H1 (cell line): ENCODE measurements around the gene FGF1. TPM values are rescaled to one million over a fixed set of nuclear protein-coding genes. Genes with fewer than 3 reads are reported as not detected.
A peak's percentile ranks its signal among the peaks of the same experiment; 100 is the strongest.

Experiments used
- CTCF ChIA-PET: fragments of 300-600 bp; sonication (Branson Sonifier 250); formaldehyde crosslinking; loops from one replicate; lab custom pipeline; 2021; ENCODE audit not compliant: partially characterized antibody; lab: Charles Lee
- POLR2A ChIA-PET: fragments of 300-600 bp; sonication (Branson Sonifier 250); formaldehyde crosslinking; loops from one replicate; lab custom pipeline; 2021; ENCODE audit warnings: inconsistent platforms; ENCODE audit not compliant: partially characterized antibody; lab: Charles Lee
- DNase-seq, 2 experiments: peaks; one replicate each; pipeline versions ENCODE4 v3.0.0 to v3.0.0-alpha.2; 2010 to 2022; ENCODE audit warnings: low spot score in 2 of 2, low read depth in 1 of 2, mixed read lengths in 1 of 2
- FAIRE-seq: peaks from 2 replicates; lab custom pipeline; 2011; peaks lifted over from hg19 to GRCh38; lab: Jason Lieb, UNC
- H2AFZ ChIP-seq: 2 replicates; pipeline ENCODE4 v1.8.1; 2012; ENCODE audit warnings: low read length, inconsistent platforms
- H2AK5ac ChIP-seq: 2 replicates; pipeline ENCODE4 v1.6.1; 2013; ENCODE audit warnings: low read depth, low read length
- H2BK120ac ChIP-seq: replicated peaks from 2 replicates; pipeline ENCODE3; 2013; ENCODE audit warnings: low read depth, low read length, inconsistent platforms
- H2BK12ac ChIP-seq: 2 replicates; pipeline ENCODE4 v1.6.1; 2013; ENCODE audit warnings: low read depth, low read length
- H2BK15ac ChIP-seq: 2 replicates; pipeline ENCODE4 v1.6.1; 2013; ENCODE audit warnings: low read length
- H2BK20ac ChIP-seq: 2 replicates; pipeline ENCODE4 v1.6.1; 2013; ENCODE audit warnings: low read length
- H2BK5ac ChIP-seq: 2 replicates; pipeline ENCODE4 v1.6.1; 2013; ENCODE audit warnings: low read depth, low read length
- H3K14ac ChIP-seq: 2 replicates; pipeline ENCODE4 v1.6.1; 2013; ENCODE audit warnings: inconsistent platforms; ENCODE audit not compliant: insufficient read length
- H3K18ac ChIP-seq: 2 replicates; pipeline ENCODE4 v1.6.1; 2013; ENCODE audit warnings: low read length; ENCODE audit errors: extremely low read depth
- H3K23ac ChIP-seq: 2 replicates; pipeline ENCODE4 v1.6.1; 2013; ENCODE audit warnings: inconsistent platforms; ENCODE audit not compliant: insufficient read length
- H3K23me2 ChIP-seq: 2 replicates; pipeline ENCODE4 v1.6.1; 2013; ENCODE audit warnings: low read depth, low read length
- H3K27ac ChIP-seq: 2 replicates; pipeline ENCODE4 v1.6.1; 2011; ENCODE audit warnings: low read depth, low read length, inconsistent platforms
- H3K27me3 ChIP-seq, 4 experiments: replicated peaks in 1 of 4; 1 replicate in 1 of 4; 2 replicates in 3 of 4; pipeline versions ENCODE4 v1.6.1 to v1.8.1; 2011 to 2013; ENCODE audit warnings: low read length in 3 of 4, mild to moderate bottlenecking in 3 of 4, inconsistent platforms in 2 of 4, mixed read lengths in 2 of 4, moderate library complexity in 1 of 4; ENCODE audit not compliant: control insufficient read depth in 3 of 4, insufficient read depth in 3 of 4; ENCODE audit errors: extremely low read depth in 1 of 4
- H3K36me3 ChIP-seq, 4 experiments: 2 replicates each; pipeline versions ENCODE4 v1.6.1 to v1.8.1; 2011 to 2013; ENCODE audit warnings: mild to moderate bottlenecking in 4 of 4, low read length in 3 of 4, moderate library complexity in 2 of 4, control low read depth in 1 of 4, inconsistent platforms in 1 of 4; ENCODE audit not compliant: insufficient read depth in 4 of 4, control insufficient read depth in 2 of 4
- H3K4ac ChIP-seq: replicated peaks from 2 replicates; pipeline ENCODE3; 2013; ENCODE audit warnings: low read length, low read depth, mixed read lengths, inconsistent platforms; ENCODE audit not compliant: insufficient read length
- H3K4me1 ChIP-seq, 4 experiments: replicated peaks in 1 of 4; 1 replicate in 1 of 4; 2 replicates in 3 of 4; pipeline versions ENCODE4 v1.6.1 to v1.8.1; 2011 to 2013; ENCODE audit warnings: low read length in 3 of 4, inconsistent platforms in 2 of 4, mixed read lengths in 1 of 4; ENCODE audit not compliant: insufficient read depth in 4 of 4, control insufficient read depth in 3 of 4
- H3K4me2 ChIP-seq, 2 experiments: 2 replicates each; pipeline versions ENCODE4 v1.6.1 to v1.8.1; 2011 to 2013; ENCODE audit warnings: low read depth in 2 of 2, low read length in 2 of 2, control low read depth in 1 of 2, inconsistent platforms in 1 of 2, mild to moderate bottlenecking in 1 of 2; ENCODE audit not compliant: insufficient read depth in 1 of 2
- H3K4me3 ChIP-seq, 4 experiments: fragments of 200-600, 300-600 bp in 1 of 4; sonication (generic), shearing (Covaris generic), sonication (Bioruptor Twin) in 1 of 4; 2 replicates each; pipeline versions ENCODE4 v1.5.1 to v1.8.1; 2011 to 2016; ENCODE audit warnings: low read length in 4 of 4, low read depth in 3 of 4, control low read depth in 2 of 4, inconsistent platforms in 2 of 4, mild to moderate bottlenecking in 2 of 4, mixed read lengths in 1 of 4, moderate library complexity in 1 of 4; ENCODE audit not compliant: insufficient read depth in 2 of 4; ENCODE audit errors: extremely low read depth in 1 of 4
- H3K56ac ChIP-seq: replicated peaks from 2 replicates; pipeline ENCODE3; 2013; ENCODE audit warnings: low read depth, mild to moderate bottlenecking, mixed read lengths, low read length, inconsistent platforms; ENCODE audit not compliant: insufficient read length
- H3K79me1 ChIP-seq: 2 replicates; pipeline ENCODE4 v1.6.1; 2013; ENCODE audit warnings: low read depth, low read length, control low read depth
- H3K79me2 ChIP-seq, 2 experiments: 2 replicates each; pipeline versions ENCODE4 v1.6.1 to v1.8.1; 2012 to 2013; ENCODE audit warnings: low read length in 2 of 2, mild to moderate bottlenecking in 2 of 2, inconsistent platforms in 1 of 2; ENCODE audit not compliant: insufficient read depth in 2 of 2, control insufficient read depth in 1 of 2
- H3K9ac ChIP-seq, 4 experiments: replicated peaks in 1 of 4; 1 replicate in 1 of 4; 2 replicates in 3 of 4; pipeline versions ENCODE4 v1.6.1 to v1.8.1; 2011 to 2013; ENCODE audit warnings: low read depth in 3 of 4, low read length in 3 of 4, control low read depth in 2 of 4, mild to moderate bottlenecking in 2 of 4, moderate library complexity in 2 of 4, inconsistent platforms in 1 of 4; ENCODE audit errors: extremely low read depth in 1 of 4
- H3K9me3 ChIP-seq, 2 experiments: 2 replicates each; pipeline versions ENCODE4 v1.6.1 to v1.8.1; 2012 to 2013; ENCODE audit warnings: mild to moderate bottlenecking in 2 of 2, moderate library complexity in 2 of 2, control low read depth in 1 of 2, inconsistent platforms in 1 of 2, low read depth in 1 of 2, low read length in 1 of 2, mixed read lengths in 1 of 2; ENCODE audit not compliant: insufficient read depth in 2 of 2
- H4K20me1 ChIP-seq, 2 experiments: replicated peaks in 1 of 2; 2 replicates each; pipeline versions ENCODE3 to v1.8.1; 2011 to 2013; ENCODE audit warnings: inconsistent platforms in 2 of 2, low read length in 2 of 2, mild to moderate bottlenecking in 1 of 2; ENCODE audit not compliant: insufficient read depth in 2 of 2, control insufficient read depth in 1 of 2
- H4K5ac ChIP-seq: 2 replicates; pipeline ENCODE4 v1.6.1; 2013; ENCODE audit warnings: low read length, low read depth, mixed read lengths, inconsistent platforms; ENCODE audit not compliant: insufficient read length
- H4K8ac ChIP-seq: 2 replicates; pipeline ENCODE4 v1.8.0; 2013; ENCODE audit warnings: mild to moderate bottlenecking, moderate library complexity, low read length, inconsistent platforms; ENCODE audit not compliant: insufficient read depth; ENCODE audit errors: extremely low read depth
- H4K91ac ChIP-seq: replicated peaks from 2 replicates; pipeline ENCODE3; 2013; ENCODE audit warnings: low read length, mixed read lengths, inconsistent platforms; ENCODE audit not compliant: insufficient read length
- ATF2 ChIP-seq: IDR thresholded peaks from 2 replicates; pipeline ENCODE4 v1.6.1; 2012; ENCODE audit warnings: low read length, inconsistent platforms
- ATF3 ChIP-seq: IDR thresholded peaks from 2 replicates; pipeline ENCODE4 v1.6.1; 2011; ENCODE audit warnings: low read depth, mild to moderate bottlenecking, low read length; ENCODE audit not compliant: insufficient read depth
- CBX8 ChIP-seq: fragments of 300-800, 300-1000 bp; sonication (generic); IDR thresholded peaks from 2 replicates; pipeline ENCODE4 v1.7.1; 2016; ENCODE audit warnings: low read depth, low read length, borderline replicate concordance
- CHD2 ChIP-seq: IDR thresholded peaks from 2 replicates; pipeline ENCODE4 v1.6.1; 2012; ENCODE audit warnings: low read length, improper control_type of control experiment
- CTCF ChIP-seq, 3 experiments: IDR thresholded peaks; 1 replicate in 2 of 3; 2 replicates in 1 of 3; pipeline versions ENCODE4 v1.5.1 to v1.6.1; 2011; ENCODE audit warnings: low read length in 3 of 3, mild to moderate bottlenecking in 3 of 3, inconsistent platforms in 2 of 3, low read depth in 1 of 3, moderate library complexity in 1 of 3; ENCODE audit not compliant: insufficient read depth in 1 of 3; ENCODE audit errors: control extremely low read depth in 1 of 3
- RFX5 ChIP-seq: IDR thresholded peaks from 2 replicates; pipeline ENCODE4 v1.6.1; 2011; ENCODE audit warnings: low read depth, low read length, improper control_type of control experiment, borderline replicate concordance
- TAF1 ChIP-seq: IDR thresholded peaks from 2 replicates; pipeline ENCODE4 v1.6.1; 2011; ENCODE audit warnings: mild to moderate bottlenecking, low read depth, low read length
- TEAD4 ChIP-seq: IDR thresholded peaks from 2 replicates; pipeline ENCODE4 v1.6.1; 2012; ENCODE audit warnings: low read depth, low read length, inconsistent platforms, mixed read lengths
- WGBS, 2 experiments: shearing (Covaris generic) in 1 of 2; methylation state at CpG; one replicate each; pipeline versions ENCODE4 v1.1.6 to v1.1.7; 2013 to 2015; ENCODE audit warnings: low lambda C conversion rate in 2 of 2, mixed read lengths in 2 of 2, inconsistent platforms in 1 of 2, low coverage in 1 of 2, missing lambda C conversion rate in 1 of 2; ENCODE audit not compliant: insufficient replicate concordance in 2 of 2, insufficient coverage in 1 of 2, insufficient read length in 1 of 2; ENCODE audit errors: extremely low coverage in 1 of 2, missing lambda C conversion rate in 1 of 2; 5-methylcytosine and 5-hydroxymethylcytosine counted together
- polyA plus RNA-seq, 7 experiments: library from polyadenylated mRNA; depleted of rRNA in 3 of 7; stranded (reverse) in 5 of 7; unstranded in 2 of 7; fragments of >200 nt in 5 of 7; fragments of 200-250 nt in 2 of 7; gene quantifications; 1 replicate in 5 of 7; 2 replicates in 1 of 7; 4 replicates in 1 of 7; pipeline versions ENCODE4 v1.2.1 to v1.2.3, GENCODE V29; 2011 to 2013; ENCODE audit warnings: missing spikeins in 2 of 7, mixed read lengths in 2 of 7
- total RNA-seq: library from RNA; stranded (reverse); fragmentation: NEBNext Ultra II Directional; extraction: Animal tissue kit (Norgen Biotek cat#: 25700); gene quantifications from 2 replicates; pipeline ENCODE4 v1.2.1, GENCODE V29; 2021

The FGF1 gene
- total and polyA plus RNA-seq, 2 of the 8 experiments (the other 6 are each of a cell fraction or from before 2014, with no cell fraction given) = 0.30 to 0.50 TPM

- Histone ChIP-seq H4K5ac (no peak overlapping the region), H3K23ac (no peak overlapping the region), H2BK12ac (no peak overlapping the region), H3K23me2 (peaks cover 3% of the 10 kb centered on the region; the same call in 1 of the 2 replicates), H4K8ac (no peak overlapping the region), H3K56ac (no peak overlapping the region), H3K14ac (no peak overlapping the region), H3K4me3 (no peak overlapping the region), H2BK120ac (no peak overlapping the region), H4K91ac (no peak overlapping the region), H2AFZ (no peak overlapping the region), H2BK20ac (no peak overlapping the region), H3K27me3 (no peaks in the 10 kb centered on the region), H2BK5ac (peak overlapping the region; percentile 82; the same call in 1 of the 2 replicates), H3K79me2 (peaks cover 0 to 18% of the 10 kb centered on the region in 2 experiments; a peak in 3 of 4 replicates), H2AK5ac (no peak overlapping the region), H3K27ac (no peak overlapping the region), H3K4ac (no peak overlapping the region), H3K9me3 (0 out of 4 replicates have a peak, but pooled peaks cover 0 to 3% of the 10 kb centered on the region in 2 experiments), H3K4me2 (no peak overlapping the region), H3K9ac (no peak overlapping the region), H4K20me1 (no peaks in the 10 kb centered on the region), H3K4me1 (peaks cover 3 to 30% (median 14%) of the 10 kb centered on the region in 4 experiments), H3K79me1 (no peaks in the 10 kb centered on the region), H2BK15ac (no peak overlapping the region), H3K18ac (no peak overlapping the region), H3K36me3 (peaks cover 0 to 2% (median 0%) of the 10 kb centered on the region in 4 experiments; a peak in 2 of 8 replicates)
- CTCF ChIA-PET = interaction anchor here (0.7 to 29.7 kb wide), 8 partner anchors 9 to 175 kb away, joined by 3 to 605 read pairs (median 18); no protein-coding TSS in a partner anchor
- DNase-seq (no peak), FAIRE-seq (no peak)
- 90% methylated on average over 7 of the region's 7 CpGs; no CpG with 5 or more reads in 1 of the 2 experiments for WGBS, 2 experiments
- POLR2A ChIA-PET = interaction anchor here (1.3 kb wide), 1 partner anchor 8 kb away, joined by 4 read pairs; no protein-coding TSS in a partner anchor
- no peak for TF ChIP-seq RFX5
- TF ChIP-seq ATF3 = no peak
- TF ChIP-seq CHD2 = no peak
- TF ChIP-seq TAF1 = no peak
- TF ChIP-seq ATF2 = no peak
- no peak for TF ChIP-seq CBX8
- TF ChIP-seq CTCF (IDR thresholded peaks at IDR 0.05; ENCODE audit: control extremely low read depth in 1 of 3, insufficient read depth in 1 of 3, low read depth in 1 of 3, low read length in 3 of 3) = no peak
- no peak for TF ChIP-seq TEAD4
Measured at GRCh38 chr5:142700566-142700965, 14.7 kb upstream of the FGF1 start.
